Measurements from ENCODE around the gene OR4D1.

Gene OR4D1

GRCh38 chr17:58107306-58107705 is 40.9 kb upstream of the OR4D1 start:
- H3K9ac ChIP-seq (ENCODE audit: low read length), result no peak overlapping the region
- no peak overlapping the region for H3K27ac ChIP-seq (ENCODE audit: low read depth, low read length)
- no peak overlapping the region for H3K4me3 ChIP-seq (ENCODE audit: insufficient read depth, low read length, poor library complexity, severe bottlenecking)
- H3K9me2 ChIP-seq (replicated peaks; ENCODE audit: insufficient read depth, low read length), result no peaks in the 10 kb centered on the region
- H3K4me2 ChIP-seq (ENCODE audit: low read depth, low read length, poor library complexity, severe bottlenecking), result no peak overlapping the region
- no peaks in the 10 kb centered on the region for H3K79me2 ChIP-seq (ENCODE audit: insufficient read depth, low read length)
- no peaks in the 10 kb centered on the region for H3K27me3 ChIP-seq (ENCODE audit: low read length)
- no peaks in the 10 kb centered on the region for H3K36me3 ChIP-seq (ENCODE audit: low read length)
- no peak overlapping the region for H2AFZ ChIP-seq (ENCODE audit: low read depth, low read length, severe bottlenecking)
- TF ChIP-seq EZH2phosphoT487 (conservative IDR thresholded peaks at IDR 0.05; ENCODE audit: low read length), result no peak
- TF ChIP-seq CTCF (IDR thresholded peaks at IDR 0.05; ENCODE audit: insufficient read depth, low read length, poor library complexity, severe bottlenecking), result no peak
- H4K20me1 ChIP-seq (ENCODE audit: low read depth, low read length), result no peaks in the 10 kb centered on the region
- no peaks in the 10 kb centered on the region for H3F3A ChIP-seq (ENCODE audit: insufficient read depth)
- H3K9me3 ChIP-seq (ENCODE audit: insufficient read depth, low read length), result no peaks in the 10 kb centered on the region

GRCh38 chr17:58109197-58109596 is 39.0 kb upstream of the OR4D1 start:
- no peak overlapping the region for H2AFZ ChIP-seq (ENCODE audit: low read depth, low read length, severe bottlenecking)
- no peaks in the 10 kb centered on the region for H3K9me3 ChIP-seq (ENCODE audit: insufficient read depth, low read length)
- H3K27me3 ChIP-seq (ENCODE audit: low read length), result no peaks in the 10 kb centered on the region
- H3F3A ChIP-seq (ENCODE audit: insufficient read depth), result no peaks in the 10 kb centered on the region
- no peak overlapping the region for H3K4me3 ChIP-seq (ENCODE audit: insufficient read depth, low read length, poor library complexity, severe bottlenecking)
- no peaks in the 10 kb centered on the region for H3K79me2 ChIP-seq (ENCODE audit: insufficient read depth, low read length)
- no peak overlapping the region for H3K4me2 ChIP-seq (ENCODE audit: low read depth, low read length, poor library complexity, severe bottlenecking)
- no peak overlapping the region for H3K9ac ChIP-seq (ENCODE audit: low read length)
- no peaks in the 10 kb centered on the region for H3K36me3 ChIP-seq (ENCODE audit: low read length)
- no peak overlapping the region for H3K27ac ChIP-seq (ENCODE audit: low read depth, low read length)
- H3K9me2 ChIP-seq (replicated peaks; ENCODE audit: insufficient read depth, low read length), result no peaks in the 10 kb centered on the region
- no peak for TF ChIP-seq CTCF (IDR thresholded peaks at IDR 0.05; ENCODE audit: insufficient read depth, low read length, poor library complexity, severe bottlenecking)
- no peak for TF ChIP-seq EZH2phosphoT487 (conservative IDR thresholded peaks at IDR 0.05; ENCODE audit: low read length)
- H4K20me1 ChIP-seq (ENCODE audit: low read depth, low read length), result no peaks in the 10 kb centered on the region

- H2AFZ ChIP-seq (ENCODE audit: low read depth, low read length, severe bottlenecking), result no peak overlapping the region
- H3K9me2 ChIP-seq (replicated peaks; ENCODE audit: insufficient read depth, low read length), result no peaks in the 10 kb centered on the region
- H3K36me3 ChIP-seq (ENCODE audit: low read length), result no peaks in the 10 kb centered on the region
- TF ChIP-seq CTCF (IDR thresholded peaks at IDR 0.05; ENCODE audit: insufficient read depth, low read length, poor library complexity, severe bottlenecking) (no peak), EZH2phosphoT487 (conservative IDR thresholded peaks at IDR 0.05; ENCODE audit: low read length) (no peak)
- H3K4me3 ChIP-seq (ENCODE audit: insufficient read depth, low read length, poor library complexity, severe bottlenecking), result no peak overlapping the region
- H3K27me3 ChIP-seq (ENCODE audit: low read length), result no peaks in the 10 kb centered on the region
- H3K79me2 ChIP-seq (ENCODE audit: insufficient read depth, low read length), result no peaks in the 10 kb centered on the region
- H3K9ac ChIP-seq (ENCODE audit: low read length), result no peak overlapping the region
- H3F3A ChIP-seq (ENCODE audit: insufficient read depth), result no peaks in the 10 kb centered on the region
- no peak overlapping the region for H3K27ac ChIP-seq (ENCODE audit: low read depth, low read length)
- no peaks in the 10 kb centered on the region for H4K20me1 ChIP-seq (ENCODE audit: low read depth, low read length)
- no peaks in the 10 kb centered on the region for H3K9me3 ChIP-seq (ENCODE audit: insufficient read depth, low read length)
- H3K4me2 ChIP-seq (ENCODE audit: low read depth, low read length, poor library complexity, severe bottlenecking), result no peak overlapping the region
These were observed 38.2 kb upstream of the OR4D1 start for GRCh38 chr17:58110012-58110411.
